Measurements from ENCODE around the gene FIBCD1. TPM values are rescaled to one million over a fixed set of nuclear protein-coding genes. Genes with fewer than 3 reads are reported as not detected.

Gene FIBCD1
- total and polyA plus RNA-seq, 2 experiments from 2014 or later, result 20.2 to 23.7 TPM

DNA sequence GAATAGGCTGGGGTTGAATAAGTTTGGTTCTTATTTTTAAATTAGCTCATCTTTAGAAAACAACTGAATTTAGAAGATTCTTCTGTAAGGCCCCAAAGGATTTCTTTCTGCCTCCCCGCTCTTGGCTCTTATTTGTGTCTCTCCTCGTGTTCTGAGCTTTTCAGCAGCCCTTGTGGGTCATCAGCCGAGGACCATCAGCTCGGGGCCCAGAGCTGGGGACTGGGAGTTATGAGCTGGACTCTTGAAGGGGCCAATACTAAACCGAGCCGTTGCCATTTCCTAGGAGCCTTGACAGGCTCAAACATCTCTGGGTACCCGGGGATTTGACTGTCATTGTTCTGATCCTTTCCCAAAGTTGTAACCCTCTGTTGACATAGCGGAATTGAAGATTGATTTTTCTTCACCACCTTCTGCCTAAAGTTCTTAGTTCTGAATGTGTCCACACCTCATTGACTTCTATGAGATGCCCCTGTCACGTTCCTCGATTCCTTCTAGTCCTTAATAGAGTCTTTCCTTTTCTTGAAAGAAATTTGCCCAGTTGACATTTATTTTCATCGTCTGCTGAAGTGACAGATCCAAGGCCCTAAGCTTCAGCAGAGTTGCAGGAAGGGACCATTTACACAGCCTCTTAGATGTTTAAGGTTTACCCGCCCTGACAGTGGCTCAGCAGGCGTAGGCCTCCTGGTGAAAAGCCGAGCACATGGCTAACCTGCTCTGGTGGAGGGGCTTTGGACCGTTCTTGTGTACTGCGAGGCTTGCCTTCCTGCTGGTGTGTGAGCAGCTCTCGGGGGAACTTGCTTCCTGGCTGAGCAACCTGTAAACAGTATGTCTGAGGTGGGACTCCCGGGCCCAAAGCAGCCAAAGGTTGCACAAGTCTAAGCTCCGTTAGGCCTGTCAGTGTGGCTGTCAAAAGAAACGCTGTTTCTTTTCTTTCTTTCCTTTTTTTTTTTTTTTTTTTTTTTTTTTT lies 80.0 kb downstream of the FIBCD1 start:
- TF ChIP-seq EZH2 (IDR thresholded peaks at IDR 0.05; ENCODE audit: insufficient read depth, poor library complexity, severe bottlenecking), result no peak
- H4K20me1 ChIP-seq (ENCODE audit: insufficient read depth), result no peaks in the 10 kb centered on the region
- WGBS, 2 experiments (ENCODE audit: low coverage in 1 of 2, low lambda C conversion rate in 2 of 2, missing lambda C conversion rate in 2 of 2), result 51 to 55% methylated on average over 20 of the region's 20 CpGs

GRCh38 chr9:130857864-130858738 lies 80.9 kb downstream of the FIBCD1 start:
- Histone ChIP-seq H3K27me3 (replicated peaks; ENCODE audit: insufficient read depth) (no peaks in the 10 kb centered on the region), H3K27ac (peak overlapping the region; percentile 92), H3K9me2 (ENCODE audit: insufficient read depth) (no peaks in the 10 kb centered on the region), H3K36me3 (ENCODE audit: low read depth) (peaks cover 40% of the 10 kb centered on the region), H3K79me2 (ENCODE audit: insufficient read depth) (peaks cover 92% of the 10 kb centered on the region), H3K4me3 (no peak overlapping the region), H3K4me2 (ENCODE audit: unreplicated experiment) (peak overlapping the region; percentile 63), H4K20me1 (ENCODE audit: insufficient read depth) (no peaks in the 10 kb centered on the region), H3F3A (ENCODE audit: insufficient read depth) (peaks cover 67% of the 10 kb centered on the region), H3K4me1 (ENCODE audit: insufficient read depth) (peaks cover 52% of the 10 kb centered on the region), H3K9ac (peak overlapping the region; percentile 75), H2AFZ (no peak overlapping the region), H3K9me3 (ENCODE audit: low read depth) (no peaks in the 10 kb centered on the region)
- in situ Hi-C loops (cut with MboI), result no loop called here
- no peak for TF ChIP-seq EZH2 (IDR thresholded peaks at IDR 0.05; ENCODE audit: insufficient read depth, poor library complexity, severe bottlenecking)
- TF ChIP-seq EZH2phosphoT487 (IDR thresholded peaks at IDR 0.05; ENCODE audit: insufficient read depth, low read depth), result no peak
- WGBS, 2 experiments (ENCODE audit: low coverage in 1 of 2, low lambda C conversion rate in 2 of 2, missing lambda C conversion rate in 2 of 2), result 14 to 16% methylated on average over 22 of the region's 22 CpGs
- DNase-seq, result peak; percentile 95

More for the DNA sequence above, 80.0 kb downstream of the FIBCD1 start:
- peaks cover 62% of the 10 kb centered on the region for H3F3A ChIP-seq (ENCODE audit: insufficient read depth)
- H3K4me2 ChIP-seq (ENCODE audit: unreplicated experiment), result peak overlapping the region; percentile 63
- DNase-seq, result no peak
- peaks cover 92% of the 10 kb centered on the region for H3K79me2 ChIP-seq (ENCODE audit: insufficient read depth)
- no peaks in the 10 kb centered on the region for H3K9me2 ChIP-seq (ENCODE audit: insufficient read depth)
- H2AFZ ChIP-seq, result no peak overlapping the region
- H3K9ac ChIP-seq, result peak overlapping the region; percentile 75
- H3K27me3 ChIP-seq (replicated peaks; ENCODE audit: insufficient read depth), result no peaks in the 10 kb centered on the region
- H3K27ac ChIP-seq, result peak overlapping the region; percentile 92
- H3K36me3 ChIP-seq (ENCODE audit: low read depth), result peaks cover 43% of the 10 kb centered on the region
- H3K4me1 ChIP-seq (ENCODE audit: insufficient read depth), result peaks cover 52% of the 10 kb centered on the region
- in situ Hi-C loops (cut with MboI), result no loop called here
- 0 out of 2 replicates have a peak overlapping the region, but pooled peaks have one; percentile 20 for H3K4me3 ChIP-seq
- no peaks in the 10 kb centered on the region for H3K9me3 ChIP-seq (ENCODE audit: low read depth)

GRCh38 chr9:130856474-130856873 lies 82.6 kb downstream of the FIBCD1 start:
- Histone ChIP-seq H3K4me3 (no peak overlapping the region), H3K9me2 (ENCODE audit: insufficient read depth) (no peaks in the 10 kb centered on the region), H3K9ac (no peak overlapping the region), H3F3A (ENCODE audit: insufficient read depth) (peaks cover 67% of the 10 kb centered on the region), H3K79me2 (ENCODE audit: insufficient read depth) (peaks cover 92% of the 10 kb centered on the region), H4K20me1 (ENCODE audit: insufficient read depth) (no peaks in the 10 kb centered on the region), H3K27ac (peak overlapping the region; percentile 92), H3K27me3 (replicated peaks; ENCODE audit: insufficient read depth) (no peaks in the 10 kb centered on the region), H3K9me3 (ENCODE audit: low read depth) (no peaks in the 10 kb centered on the region), H2AFZ (no peak overlapping the region), H3K4me1 (ENCODE audit: insufficient read depth) (peaks cover 44% of the 10 kb centered on the region), H3K4me2 (ENCODE audit: unreplicated experiment) (no peak overlapping the region), H3K36me3 (ENCODE audit: low read depth) (peaks cover 37% of the 10 kb centered on the region)
- TF ChIP-seq EZH2phosphoT487 (IDR thresholded peaks at IDR 0.05; ENCODE audit: insufficient read depth, low read depth) (no peak), EZH2 (IDR thresholded peaks at IDR 0.05; ENCODE audit: insufficient read depth, poor library complexity, severe bottlenecking) (no peak)
- in situ Hi-C loops (cut with MboI), result no loop called here
- 84% methylated on average over 8 of the region's 8 CpGs for WGBS, 2 experiments (ENCODE audit: low coverage in 1 of 2, low lambda C conversion rate in 2 of 2, missing lambda C conversion rate in 2 of 2)
- no peak for DNase-seq

DNA sequence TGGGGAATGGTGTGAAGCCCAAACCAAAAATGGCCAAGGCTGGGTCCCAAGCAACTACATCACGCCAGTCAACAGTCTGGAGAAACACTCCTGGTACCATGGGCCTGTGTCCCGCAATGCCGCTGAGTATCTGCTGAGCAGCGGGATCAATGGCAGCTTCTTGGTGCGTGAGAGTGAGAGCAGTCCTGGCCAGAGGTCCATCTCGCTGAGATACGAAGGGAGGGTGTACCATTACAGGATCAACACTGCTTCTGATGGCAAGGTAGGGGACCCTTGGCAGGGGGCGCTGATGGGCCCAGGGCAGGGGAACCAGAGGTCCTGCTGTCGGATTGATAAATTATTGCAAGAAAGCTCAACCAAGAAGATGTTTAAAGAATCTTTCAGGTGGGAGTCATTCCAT lies 84.2 kb downstream of the FIBCD1 start:
- TF ChIP-seq EZH2phosphoT487 (IDR thresholded peaks at IDR 0.05; ENCODE audit: insufficient read depth, low read depth) (no peak), EZH2 (IDR thresholded peaks at IDR 0.05; ENCODE audit: insufficient read depth, poor library complexity, severe bottlenecking) (no peak)
- no peaks in the 10 kb centered on the region for H3K9me3 ChIP-seq (ENCODE audit: low read depth)
- DNase-seq, result no peak
- WGBS, 2 experiments (ENCODE audit: low coverage in 1 of 2, low lambda C conversion rate in 2 of 2, missing lambda C conversion rate in 2 of 2), result 87 to 91% methylated on average over 9 of the region's 9 CpGs
- no peak overlapping the region for H3K4me3 ChIP-seq
- peaks cover 37% of the 10 kb centered on the region for H3K36me3 ChIP-seq (ENCODE audit: low read depth)
- H3K27me3 ChIP-seq (replicated peaks; ENCODE audit: insufficient read depth), result no peaks in the 10 kb centered on the region
- H3K4me1 ChIP-seq (ENCODE audit: insufficient read depth), result peaks cover 29% of the 10 kb centered on the region
- H3K9ac ChIP-seq, result no peak overlapping the region
- peaks cover 68% of the 10 kb centered on the region for H3F3A ChIP-seq (ENCODE audit: insufficient read depth)
- no peaks in the 10 kb centered on the region for H3K9me2 ChIP-seq (ENCODE audit: insufficient read depth)
- no peak overlapping the region for H3K27ac ChIP-seq
- in situ Hi-C loops (cut with MboI), result no loop called here
- H2AFZ ChIP-seq, result no peak overlapping the region
- no peaks in the 10 kb centered on the region for H4K20me1 ChIP-seq (ENCODE audit: insufficient read depth)
- H3K79me2 ChIP-seq (ENCODE audit: insufficient read depth), result peaks cover 96% of the 10 kb centered on the region
- H3K4me2 ChIP-seq (ENCODE audit: unreplicated experiment), result no peak overlapping the region
